Cerebellar nuclear complex (tissue), 1 donor: ENCODE results near the gene GPR68.
A peak's percentile ranks its signal among the peaks of the same experiment; 100 is the strongest.
"Not testable (repeated sequence)": the region's sequence is repeated elsewhere in the genome, so short reads cannot be mapped to it uniquely, and the experiment has no call there.

Source experiments
- DNase-seq, 2 experiments: peaks; one replicate each; lab custom pipeline; 2025; lab: John Stamatoyannopoulos, UW

Gene GPR68

DNA sequence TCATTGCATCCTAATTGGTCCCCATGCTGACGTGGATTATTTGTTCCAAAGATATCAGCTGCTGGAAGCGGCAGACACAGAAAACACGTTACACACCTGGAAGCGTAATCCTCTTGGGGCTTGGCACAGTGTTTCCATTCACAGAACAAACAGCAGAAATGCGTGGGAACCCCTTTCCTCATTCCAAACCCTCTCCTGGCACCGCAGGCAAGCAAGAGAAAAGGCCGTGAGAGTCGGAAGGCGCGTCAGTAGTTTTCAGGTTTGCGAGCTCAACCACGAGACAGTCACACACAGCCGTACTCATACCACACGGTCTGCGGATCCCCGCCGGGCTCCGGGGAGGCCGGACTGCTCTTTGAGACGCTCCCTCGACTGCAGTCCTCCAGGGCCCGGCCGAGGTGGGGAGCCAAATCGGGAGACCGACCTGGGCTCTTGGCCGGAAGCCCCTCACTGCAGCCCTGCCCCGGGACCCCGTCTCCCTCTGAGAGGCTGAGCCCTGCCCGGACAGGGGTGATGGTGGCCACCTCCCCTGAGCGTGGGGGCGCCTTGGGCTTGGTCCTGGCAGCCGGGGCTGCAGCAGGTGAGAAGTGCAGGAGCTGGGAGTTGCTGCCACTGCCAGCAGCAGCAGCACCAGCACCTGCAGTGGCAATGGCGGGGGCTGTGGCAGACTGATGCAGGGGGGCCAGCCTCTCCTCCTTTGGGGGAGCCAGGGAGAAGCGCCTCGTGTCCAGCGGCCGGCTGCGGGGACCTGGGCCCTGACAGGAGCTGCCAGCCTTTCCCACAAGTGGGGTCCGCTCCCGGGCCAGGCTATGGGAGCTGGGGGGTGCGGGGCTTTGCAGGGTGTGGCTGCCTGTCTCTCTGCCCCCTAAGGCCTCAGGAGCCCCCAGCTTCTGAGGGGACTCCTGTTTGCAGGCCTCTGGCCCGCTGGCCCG lies 28.1 kb upstream of the GPR68 start:
- DNase-seq, result no peak

DNA sequence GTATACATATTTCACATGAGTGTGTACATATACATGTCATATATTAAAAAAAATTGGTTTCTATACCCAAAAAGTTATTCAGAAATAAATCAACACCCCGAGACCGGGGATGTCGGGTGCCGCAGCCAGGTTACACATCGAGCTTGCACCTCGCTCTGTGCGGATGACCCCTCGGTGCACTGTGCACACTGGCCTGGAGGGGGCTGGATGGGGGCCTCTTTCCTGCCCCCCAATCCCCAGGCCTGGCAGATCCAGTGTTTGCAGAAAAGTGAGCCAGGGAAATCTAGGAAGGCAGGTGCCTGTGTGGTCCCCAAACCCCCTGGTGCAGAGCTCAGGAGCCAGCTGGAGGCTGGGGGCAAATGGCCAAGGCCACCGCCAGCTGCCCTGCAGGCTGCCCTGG lies 27.1 kb upstream of the GPR68 start:
- no peak for DNase-seq

DNA sequence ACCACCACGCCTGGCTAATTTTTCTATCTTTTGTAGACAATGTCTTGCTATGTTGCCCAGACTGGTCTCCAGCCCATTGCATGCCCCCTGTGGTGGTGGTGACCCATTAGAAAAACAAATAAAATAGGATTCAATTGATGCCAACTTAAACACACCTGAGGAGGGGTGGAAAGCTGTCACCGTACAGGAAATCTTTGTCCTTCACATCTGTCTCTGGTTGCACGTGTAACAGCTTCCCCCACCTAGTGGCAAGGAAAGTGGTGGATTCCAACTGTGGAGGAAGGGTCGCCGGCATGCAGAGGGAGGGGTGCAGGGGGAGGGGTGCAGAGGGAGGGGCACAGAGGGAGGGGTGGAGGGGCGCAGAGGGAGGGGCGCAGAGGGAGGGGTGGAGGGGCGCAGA lies 26.1 kb upstream of the GPR68 start:
- peak in 1 of 2 experiments; percentile 18 for DNase-seq

DNA sequence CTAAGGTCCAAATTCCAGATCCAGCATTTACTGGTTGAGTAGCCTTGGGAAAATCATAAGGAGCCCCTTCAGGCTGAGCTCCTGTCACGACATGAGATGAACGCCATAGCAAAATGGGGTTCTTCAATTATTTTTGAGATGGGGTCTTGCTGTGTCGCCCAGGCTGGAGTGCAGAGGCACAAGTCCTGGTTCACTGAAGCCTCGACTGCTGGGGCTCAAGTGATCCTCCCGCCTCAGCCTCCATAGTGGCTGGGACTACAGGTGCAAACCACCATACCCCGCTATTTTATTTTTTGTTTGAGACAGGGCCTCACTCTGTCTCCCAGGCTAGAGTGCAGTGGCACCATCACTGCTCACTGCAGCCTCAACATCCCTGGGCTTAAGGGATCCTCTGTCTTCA lies 25.7 kb upstream of the GPR68 start:
- DNase-seq, result no peak

DNA sequence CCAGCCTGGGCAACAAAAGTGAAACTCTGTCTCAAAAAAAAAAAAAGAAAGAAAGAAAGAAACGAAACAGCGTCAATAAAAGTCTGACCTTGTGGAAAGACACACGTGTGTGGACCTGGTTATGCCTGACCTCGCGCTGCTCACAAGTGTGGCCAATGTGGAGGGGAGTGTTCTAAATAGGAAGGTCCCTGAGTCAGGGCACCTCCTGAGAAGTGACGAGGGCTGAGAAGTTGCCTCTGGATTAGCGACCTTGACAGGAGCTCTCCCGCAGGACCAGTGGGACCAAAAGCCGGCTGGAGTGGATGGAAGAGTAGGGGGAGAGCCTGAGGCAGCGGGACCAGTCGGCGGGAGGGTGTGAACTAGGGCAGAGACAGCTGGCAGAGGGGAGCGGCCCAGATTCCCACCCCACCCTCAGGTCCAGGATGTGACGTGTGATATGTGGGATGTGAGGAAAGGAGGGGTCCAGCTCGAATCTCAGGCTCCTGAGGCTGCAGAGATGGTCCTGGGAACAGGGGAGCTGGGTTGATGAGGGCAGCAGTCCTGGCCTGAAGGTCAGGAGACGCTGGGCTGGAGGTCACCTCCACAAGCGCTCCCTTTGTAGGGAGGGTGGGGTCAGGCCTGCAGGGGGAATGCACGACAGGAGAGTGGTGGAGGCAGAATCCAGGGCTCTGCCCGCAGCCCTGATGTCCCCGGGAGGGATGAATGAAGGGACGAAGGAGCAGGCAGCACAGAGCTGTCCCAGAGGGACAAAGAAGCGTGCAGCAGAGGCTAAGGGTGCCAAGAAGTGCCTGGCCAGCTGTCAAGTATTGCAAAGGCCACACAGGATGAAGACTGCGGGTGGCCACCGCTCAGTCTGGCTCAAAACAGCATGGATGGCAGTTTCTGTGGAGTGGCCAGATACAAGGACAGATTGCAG lies 24.8 kb upstream of the GPR68 start:
- DNase-seq, result peak in 1 of 2 experiments; percentile 28

DNA sequence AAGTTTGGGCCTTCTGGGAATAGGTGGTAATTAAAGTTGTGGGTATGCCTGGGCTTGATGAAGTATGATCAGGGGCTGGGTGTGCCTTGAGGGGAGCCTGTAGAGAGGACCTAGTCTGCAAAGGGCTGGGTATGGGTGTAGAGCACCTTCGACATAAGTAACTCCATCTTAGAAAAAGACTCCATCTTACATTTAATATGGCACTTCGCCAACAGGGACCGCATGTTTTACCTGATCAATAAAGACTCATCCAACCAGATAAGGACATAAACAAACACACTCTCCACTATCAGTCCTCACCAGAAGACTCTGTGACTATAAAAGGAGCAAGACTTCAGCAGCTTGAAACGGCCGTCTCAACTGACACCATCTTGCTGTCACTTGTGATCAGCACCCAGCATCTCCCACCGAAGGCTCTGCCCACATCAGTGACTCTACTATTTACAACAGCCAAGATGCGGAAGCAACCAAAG lies 23.5 kb upstream of the GPR68 start:
- DNase-seq, result no peak

DNA sequence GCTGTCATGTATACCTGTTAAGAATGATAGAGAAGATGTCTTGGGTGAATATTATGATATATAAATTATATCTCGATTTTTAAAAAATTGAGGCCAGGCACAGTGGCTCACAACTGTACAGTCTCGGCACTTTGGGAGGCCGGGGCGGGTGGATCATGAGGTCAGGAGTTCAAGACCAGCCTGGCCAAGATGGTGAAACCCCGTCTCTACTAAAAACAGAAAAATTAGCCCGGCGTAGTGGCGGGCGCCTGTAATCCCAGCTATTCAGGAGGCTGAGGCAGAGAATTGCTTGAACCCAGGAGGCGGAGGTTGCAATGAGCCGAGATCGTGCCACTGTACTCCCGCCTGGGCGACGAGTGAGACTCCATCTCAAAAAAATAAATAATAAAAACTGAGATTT lies 21.8 kb upstream of the GPR68 start:
- DNase-seq, result not testable (repeated sequence)

DNA sequence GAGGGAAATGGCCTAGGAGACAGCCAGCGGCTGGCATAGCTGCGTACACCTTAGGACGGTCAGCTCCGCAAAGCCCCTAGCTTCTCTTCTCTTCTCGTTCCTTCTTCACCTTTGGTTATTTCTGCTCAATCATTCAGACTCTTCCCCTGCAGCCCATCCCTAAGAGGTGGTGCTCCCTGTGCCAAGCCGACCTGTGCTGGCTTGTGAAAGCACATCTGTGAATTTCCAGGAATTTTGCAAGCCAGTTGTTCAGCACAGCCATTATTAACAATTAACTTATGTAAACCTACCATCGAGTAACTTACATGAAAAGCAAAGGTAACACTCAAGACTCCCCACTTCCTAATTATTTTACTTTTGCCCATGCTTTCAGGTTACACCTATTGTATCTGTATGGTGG lies 20.9 kb upstream of the GPR68 start:
- DNase-seq, result no peak

DNA sequence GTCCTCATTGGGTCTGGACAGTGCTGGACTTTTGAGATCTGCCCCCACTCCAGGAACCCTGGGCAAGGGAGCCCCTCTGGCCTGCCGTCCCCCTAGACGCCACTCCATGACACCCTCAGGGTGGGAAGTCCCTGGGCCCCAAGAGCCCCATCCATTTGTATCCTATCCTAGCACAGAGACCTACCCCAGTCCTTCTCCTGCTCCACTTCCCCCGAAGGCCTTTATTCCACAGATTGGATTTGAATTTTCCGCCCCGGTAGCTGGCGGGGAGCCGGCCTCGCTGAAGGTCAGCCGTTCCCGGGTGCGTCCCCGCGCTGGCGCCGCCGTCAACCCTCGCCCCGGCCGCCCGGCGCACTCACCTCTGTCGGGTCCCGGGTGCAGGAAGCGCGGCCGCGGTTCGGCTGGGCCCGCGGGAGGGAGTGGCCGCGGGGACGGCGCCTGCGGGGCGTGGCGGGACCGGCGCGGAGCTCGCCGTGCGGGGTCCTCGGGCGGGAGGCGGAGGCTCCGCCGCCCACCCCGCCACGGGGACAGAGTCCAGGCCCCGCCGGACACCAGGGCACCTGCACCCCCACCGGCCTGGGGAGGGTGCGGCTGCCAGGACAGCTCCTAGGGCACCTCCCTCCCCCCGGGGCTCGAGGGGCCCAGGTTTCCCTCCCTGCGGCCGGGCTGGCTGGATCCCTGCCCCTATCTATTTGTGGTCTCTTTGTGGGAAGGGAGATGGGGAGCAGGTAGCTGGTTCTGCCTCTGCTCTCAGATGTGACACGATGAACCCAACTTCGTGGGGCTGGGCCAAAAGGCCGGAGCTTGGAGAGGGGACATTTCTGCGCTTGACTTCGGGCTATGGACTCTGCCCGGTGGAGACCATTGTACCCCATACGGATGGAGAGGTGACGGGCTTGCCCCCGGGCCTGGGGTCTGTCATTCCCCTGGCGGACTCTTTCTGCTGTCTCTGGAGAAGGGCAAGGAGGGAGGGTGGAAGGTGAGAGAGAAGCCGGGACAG lies 19.9 kb upstream of the GPR68 start:
- DNase-seq, result no peak

DNA sequence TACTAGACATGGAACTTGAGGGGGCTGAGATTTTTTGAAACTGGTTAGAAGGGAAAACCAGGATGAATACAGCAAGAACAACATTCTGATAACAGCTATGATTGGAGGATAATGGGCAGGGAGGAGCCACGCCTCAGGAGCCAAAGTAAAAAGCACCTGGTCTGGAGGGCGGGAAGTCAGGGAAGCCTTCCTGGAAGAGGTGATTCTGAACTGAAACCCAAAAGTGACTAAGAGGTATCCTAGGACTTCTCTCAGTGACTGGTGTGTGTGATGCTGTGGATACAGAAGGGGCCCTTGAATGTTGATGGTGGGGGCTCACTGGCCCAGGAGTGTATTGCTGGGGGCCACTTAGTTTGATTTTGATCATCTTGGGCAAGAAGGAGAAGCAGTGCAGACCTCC lies 18.8 kb upstream of the GPR68 start:
- DNase-seq, result no peak

DNA sequence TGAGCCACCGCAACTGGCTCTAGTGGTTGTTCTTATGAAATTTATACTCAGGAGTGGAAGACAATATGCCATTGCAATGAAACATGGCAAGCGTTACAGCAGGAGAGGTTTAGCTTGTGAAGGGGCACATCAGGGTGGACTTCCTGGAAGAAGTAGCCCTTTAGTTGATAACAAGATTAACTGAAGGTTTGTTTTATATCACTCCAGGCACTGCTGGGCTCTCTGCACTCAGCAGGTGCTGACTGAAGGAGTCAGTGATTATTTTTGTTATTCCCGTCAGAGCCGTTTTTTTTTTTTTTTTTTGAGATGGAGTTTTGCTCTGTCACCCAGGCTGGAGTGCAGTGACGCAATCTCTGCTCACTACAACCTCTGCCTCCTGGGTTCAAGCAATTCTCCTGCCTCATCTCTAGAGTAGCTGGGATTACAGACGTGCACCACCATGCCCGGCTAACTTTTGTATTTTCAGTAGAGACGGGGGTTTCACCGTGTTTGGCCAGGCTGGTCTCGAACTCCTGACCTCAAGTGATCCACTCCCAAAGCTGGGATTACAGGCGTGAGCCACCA lies 17.6 kb upstream of the GPR68 start:
- DNase-seq, result no peak

DNA sequence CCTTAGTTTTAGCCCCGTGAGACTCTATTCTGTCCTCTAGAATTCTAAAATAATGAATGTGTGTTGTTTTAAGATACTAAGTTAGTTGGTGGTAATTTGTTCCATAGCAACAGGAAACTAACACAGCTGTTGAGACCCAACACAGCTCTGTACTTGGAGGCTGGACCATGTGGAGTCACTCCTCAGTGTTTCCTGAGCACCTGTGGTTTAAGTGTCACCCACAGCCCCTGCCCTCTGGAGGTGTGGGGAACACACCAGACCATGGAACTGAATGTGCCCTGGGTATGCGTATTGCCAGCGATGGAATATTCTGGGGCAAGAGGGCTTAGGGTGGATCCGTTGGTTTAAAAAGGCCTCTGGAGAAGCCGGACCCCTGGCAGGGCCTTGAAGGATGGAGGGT lies 16.6 kb upstream of the GPR68 start:
- no peak for DNase-seq

DNA sequence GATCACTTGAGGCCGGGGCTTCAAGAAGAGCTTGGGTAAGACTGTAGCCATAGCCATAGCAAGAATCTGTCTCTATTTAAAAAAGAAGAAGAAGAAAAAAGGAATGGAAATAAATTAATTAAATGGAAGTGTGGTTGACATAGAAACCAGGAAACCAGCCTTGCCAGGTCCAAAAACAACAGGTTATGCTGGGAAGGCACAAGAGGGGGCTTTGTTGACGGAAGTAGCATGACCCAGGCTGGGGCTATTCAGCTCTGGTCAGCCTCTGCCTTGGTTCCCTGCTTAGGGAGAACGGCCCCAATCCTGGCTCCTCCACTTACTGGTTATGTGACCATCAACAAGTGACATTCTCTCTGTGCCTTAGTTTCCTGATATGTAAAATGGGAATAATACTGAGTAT lies 14.4 kb upstream of the GPR68 start:
- DNase-seq, result no peak

DNA sequence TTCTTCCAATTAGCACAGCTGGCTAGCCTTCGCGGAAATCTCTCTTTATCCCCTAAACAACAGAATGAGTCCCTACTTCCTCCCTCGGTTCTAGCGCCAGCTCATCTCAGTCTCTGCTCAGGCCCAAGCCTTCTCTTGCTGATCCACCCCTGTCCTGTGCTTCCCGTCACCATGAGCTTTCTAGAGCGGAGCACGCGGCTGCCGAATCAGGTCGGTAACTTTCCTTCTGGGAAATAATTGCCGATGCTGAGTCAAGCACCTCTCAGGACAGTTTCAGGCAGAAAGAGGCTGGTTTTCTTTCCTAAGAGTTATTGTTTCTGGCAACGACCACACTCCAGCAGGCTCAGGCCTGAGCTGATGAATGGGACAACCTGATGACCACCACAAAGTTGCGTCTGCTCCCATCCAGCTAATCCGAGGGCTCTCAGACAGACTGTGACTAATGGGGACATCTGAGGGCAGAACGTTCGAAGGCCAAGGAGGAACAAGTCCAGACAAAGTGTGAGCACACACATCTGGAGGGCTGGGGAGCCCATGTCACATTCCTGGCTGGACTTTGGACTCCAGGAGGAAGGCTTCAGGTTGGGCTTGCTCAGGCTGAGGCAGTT lies 13.6 kb upstream of the GPR68 start:
- no peak for DNase-seq

DNA sequence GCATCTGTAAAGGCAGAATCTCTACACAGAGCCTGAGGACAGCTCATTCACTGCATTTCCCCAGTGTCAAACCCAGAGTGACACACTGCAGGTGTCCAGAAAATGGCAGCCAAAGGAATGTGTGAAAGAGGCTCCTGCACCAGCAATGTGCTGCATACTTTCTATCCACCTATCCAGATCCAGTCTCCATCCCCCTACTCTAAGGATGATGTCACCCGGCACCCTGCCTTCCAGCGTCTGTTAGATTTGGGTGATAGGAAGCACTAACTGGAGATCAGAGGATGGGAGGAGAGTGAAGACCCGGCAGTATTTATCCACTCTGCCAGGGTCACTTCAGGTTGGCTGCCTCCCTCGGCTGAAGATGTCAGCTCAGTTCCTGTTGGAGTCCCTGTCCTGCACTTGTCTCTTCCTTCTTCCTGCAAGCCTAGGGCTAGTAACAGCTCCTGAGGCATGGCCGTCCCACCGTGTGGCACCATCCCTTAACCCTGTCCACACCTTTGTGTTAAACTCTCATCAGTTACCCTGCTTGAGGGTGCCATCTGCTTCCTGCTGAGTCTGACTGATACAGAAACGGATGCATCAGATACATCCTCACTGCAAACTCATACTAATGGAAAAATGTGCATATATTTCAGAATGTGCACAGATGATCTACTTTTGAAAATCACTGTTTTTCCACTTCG lies 13.0 kb upstream of the GPR68 start:
- no peak for DNase-seq

DNA sequence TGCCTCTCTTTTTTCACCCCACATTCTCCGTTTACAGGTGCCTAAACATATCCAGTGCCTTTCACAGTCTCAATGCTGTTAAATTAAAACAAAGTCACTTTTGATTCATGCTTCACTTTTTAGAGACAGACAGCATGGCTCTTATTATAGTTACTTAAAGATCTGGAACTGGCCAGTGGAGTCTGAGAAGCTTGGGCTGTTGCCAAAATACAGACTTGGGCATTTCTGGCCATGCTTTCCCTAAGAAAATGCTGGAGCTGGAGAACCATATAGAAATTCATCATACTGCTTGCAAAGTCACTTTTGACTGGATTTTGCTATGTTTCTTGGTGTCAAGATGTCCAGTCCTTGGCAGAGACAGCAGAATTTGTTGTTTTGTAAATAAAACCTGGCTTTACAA lies 12.2 kb upstream of the GPR68 start:
- no peak for DNase-seq

DNA sequence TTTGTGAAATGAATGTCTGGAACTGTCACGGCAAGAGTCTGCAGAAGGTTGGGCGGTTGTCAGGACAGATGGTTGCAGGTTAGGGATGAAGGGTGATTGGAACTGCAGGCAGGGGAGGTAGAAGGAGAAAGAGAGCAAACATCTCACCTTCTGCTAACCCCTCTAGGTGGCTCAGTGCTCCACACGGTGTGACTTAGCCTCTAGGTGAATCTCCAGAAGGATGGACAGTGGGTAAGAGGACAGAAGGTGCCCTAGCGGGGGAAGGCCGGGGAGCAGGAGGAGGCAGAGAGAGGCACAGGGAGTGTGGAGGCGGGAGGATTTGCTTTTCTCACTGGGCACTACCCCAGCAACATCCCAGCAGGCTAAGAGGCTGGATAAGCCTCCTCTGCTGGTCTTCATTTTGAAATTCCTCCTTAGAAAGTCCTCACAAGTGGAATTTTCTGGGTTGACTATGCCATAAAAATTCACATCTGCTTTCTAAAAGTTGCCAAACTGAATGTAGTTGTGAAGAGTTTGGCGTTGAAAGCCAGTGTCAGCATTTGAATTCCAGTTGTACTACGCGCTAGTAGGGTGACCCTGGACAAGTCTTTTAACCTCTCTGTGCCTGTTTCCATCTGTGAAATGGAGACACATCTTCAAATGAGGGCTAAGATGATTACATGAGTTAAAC lies 10.7 kb upstream of the GPR68 start:
- peak in 1 of 2 experiments; percentile 47 for DNase-seq

DNA sequence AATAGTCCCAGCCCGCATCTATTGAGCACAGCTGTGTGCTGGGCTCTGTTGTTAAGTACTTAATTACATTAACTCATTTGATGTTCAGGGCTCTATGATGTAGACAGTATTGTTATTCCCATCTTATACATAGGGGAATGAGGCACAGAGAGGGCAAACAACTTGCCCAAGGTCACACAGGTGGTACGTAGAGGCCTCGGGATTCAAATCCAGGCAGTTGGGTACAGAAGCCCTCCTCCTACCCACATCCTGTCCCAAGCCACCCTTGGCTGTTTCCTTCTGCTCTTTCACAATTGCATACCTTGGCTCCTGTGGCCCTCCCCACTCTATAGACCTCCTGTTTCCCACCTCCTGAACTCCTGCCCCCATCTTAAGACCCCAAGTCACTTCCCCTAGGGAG lies 10.0 kb upstream of the GPR68 start:
- no peak for DNase-seq

DNA sequence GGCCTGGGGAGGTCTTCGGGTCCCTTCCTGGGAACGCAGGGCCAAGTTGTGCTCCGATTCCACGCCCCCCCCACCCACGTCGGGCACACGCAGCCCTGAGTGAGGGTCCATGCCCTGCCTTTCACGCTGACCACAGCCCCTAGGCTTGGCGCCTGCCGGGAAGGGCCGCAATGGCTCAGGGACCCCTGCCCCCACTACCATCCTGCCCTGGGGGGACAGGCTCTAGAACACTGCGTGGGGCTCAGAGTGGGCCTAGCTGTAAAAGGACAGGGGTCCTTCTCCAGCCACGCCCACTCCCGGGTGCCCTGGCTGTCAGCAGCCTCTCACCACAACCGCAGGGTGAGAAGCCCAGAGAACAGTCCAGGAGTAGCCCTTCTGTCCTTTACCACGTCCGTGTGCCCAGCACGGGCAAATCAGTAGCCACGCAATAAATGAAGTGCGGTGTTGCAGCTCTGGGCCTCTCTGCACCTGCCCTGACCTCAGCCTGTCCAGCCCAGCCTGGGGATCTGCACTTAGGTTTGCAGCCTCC lies 9.4 kb upstream of the GPR68 start:
- DNase-seq, result no peak
